Measurements from ENCODE around the gene COLEC12. TPM values are rescaled to one million over a fixed set of nuclear protein-coding genes. Genes with fewer than 3 reads are reported as not detected.
A peak's percentile ranks its signal among the peaks of the same experiment; 100 is the strongest.

The COLEC12 gene
- total RNA-seq, 1 donor from 2014 or later: 11.6 TPM

- Histone ChIP-seq H3K27me3 (ENCODE audit: insufficient read depth, low read length) (peaks cover 18% of the 10 kb centered on the region), H3K27ac (ENCODE audit: low read depth, low read length) (no peak overlapping the region), H3K36me3 (ENCODE audit: insufficient read depth, low read length) (no peaks in the 10 kb centered on the region), H3K4me2 (ENCODE audit: low read length) (no peak overlapping the region), H3K9me3 (ENCODE audit: insufficient read depth, low read depth, low read length) (no peaks in the 10 kb centered on the region), H3K79me2 (ENCODE audit: insufficient read depth, low read length) (no peaks in the 10 kb centered on the region), H3K4me1 (ENCODE audit: insufficient read depth, low read length) (peaks cover under 1% of the 10 kb centered on the region), H3K9ac (ENCODE audit: low read length) (no peak overlapping the region), H2AFZ (ENCODE audit: low read depth, low read length) (no peak overlapping the region), H3K4me3 (ENCODE audit: insufficient read depth, low read depth, low read length) (no peak overlapping the region), H4K20me1 (ENCODE audit: insufficient read depth, low read length) (peaks cover 4% of the 10 kb centered on the region)
- Mint-ChIP-seq H3K4me1 (ENCODE audit: low read depth, unreplicated experiment) (peaks cover 11% of the 10 kb centered on the region), H3K36me3 (ENCODE audit: low read depth, unreplicated experiment) (peaks cover 2% of the 10 kb centered on the region), H3K9me3 (ENCODE audit: unreplicated experiment) (peaks cover 6% of the 10 kb centered on the region), H3K4me3 (ENCODE audit: unreplicated experiment) (no peak overlapping the region), H3K27me3 (ENCODE audit: low read depth, unreplicated experiment) (peaks cover 19% of the 10 kb centered on the region), H3K27ac (ENCODE audit: unreplicated experiment) (no peak overlapping the region)
- DNase-seq (ENCODE audit: low read depth): no peak
- TF ChIP-seq CTCF (IDR thresholded peaks at IDR 0.05; ENCODE audit: insufficient read depth, low read depth, low read length) (no peak), EZH2 (IDR thresholded peaks at IDR 0.05; ENCODE audit: insufficient read depth, low read length) (no peak)
- no peak for FAIRE-seq
Observed at GRCh38 chr18:506264-506663, 5.8 kb upstream of the COLEC12 start.

GRCh38 chr18:505483-506122 lies 5.1 kb upstream of the COLEC12 start:
- Mint-ChIP-seq H3K9me3 (ENCODE audit: unreplicated experiment) (peaks cover 6% of the 10 kb centered on the region), H3K4me1 (ENCODE audit: low read depth, unreplicated experiment) (peaks cover 11% of the 10 kb centered on the region), H3K36me3 (ENCODE audit: low read depth, unreplicated experiment) (peaks cover 2% of the 10 kb centered on the region), H3K27me3 (ENCODE audit: low read depth, unreplicated experiment) (peaks cover 22% of the 10 kb centered on the region), H3K27ac (ENCODE audit: unreplicated experiment) (no peak overlapping the region), H3K4me3 (ENCODE audit: unreplicated experiment) (no peak overlapping the region)
- H3K36me3 ChIP-seq (ENCODE audit: insufficient read depth, low read length): no peaks in the 10 kb centered on the region
- H3K27ac ChIP-seq (ENCODE audit: low read depth, low read length): no peak overlapping the region
- H3K4me2 ChIP-seq (ENCODE audit: low read length): no peak overlapping the region
- H3K27me3 ChIP-seq (ENCODE audit: insufficient read depth, low read length): peaks cover 23% of the 10 kb centered on the region
- no peaks in the 10 kb centered on the region for H3K9me3 ChIP-seq (ENCODE audit: insufficient read depth, low read depth, low read length)
- TF ChIP-seq CTCF (IDR thresholded peaks at IDR 0.05; ENCODE audit: insufficient read depth, low read depth, low read length): no peak
- peak; percentile 43 for FAIRE-seq
- H3K4me1 ChIP-seq (ENCODE audit: insufficient read depth, low read length): peaks cover 6% of the 10 kb centered on the region
- no peaks in the 10 kb centered on the region for H3K79me2 ChIP-seq (ENCODE audit: insufficient read depth, low read length)
- H2AFZ ChIP-seq (ENCODE audit: low read depth, low read length): no peak overlapping the region
- DNase-seq (ENCODE audit: low read depth): no peak
- no peak overlapping the region for H3K4me3 ChIP-seq (ENCODE audit: insufficient read depth, low read depth, low read length)
- H3K9ac ChIP-seq (ENCODE audit: low read length): no peak overlapping the region
- peaks cover 4% of the 10 kb centered on the region for H4K20me1 ChIP-seq (ENCODE audit: insufficient read depth, low read length)

- H4K20me1 ChIP-seq (ENCODE audit: insufficient read depth, low read length): peaks cover 4% of the 10 kb centered on the region
- Mint-ChIP-seq H3K9me3 (ENCODE audit: unreplicated experiment) (peaks cover 6% of the 10 kb centered on the region), H3K4me1 (ENCODE audit: low read depth, unreplicated experiment) (peaks cover 15% of the 10 kb centered on the region), H3K27ac (ENCODE audit: unreplicated experiment) (no peak overlapping the region), H3K4me3 (ENCODE audit: unreplicated experiment) (peak overlapping the region; percentile 81), H3K27me3 (ENCODE audit: low read depth, unreplicated experiment) (peaks cover 26% of the 10 kb centered on the region), H3K36me3 (ENCODE audit: low read depth, unreplicated experiment) (peaks cover 2% of the 10 kb centered on the region)
- no peaks in the 10 kb centered on the region for H3K9me3 ChIP-seq (ENCODE audit: insufficient read depth, low read depth, low read length)
- peaks cover 25% of the 10 kb centered on the region for H3K27me3 ChIP-seq (ENCODE audit: insufficient read depth, low read length)
- H3K4me2 ChIP-seq (ENCODE audit: low read length): peak overlapping the region; percentile 92
- no peaks in the 10 kb centered on the region for H3K79me2 ChIP-seq (ENCODE audit: insufficient read depth, low read length)
- peak overlapping the region; percentile 41 for H2AFZ ChIP-seq (ENCODE audit: low read depth, low read length)
- FAIRE-seq (no peak), DNase-seq (ENCODE audit: low read depth) (no peak)
- peak overlapping the region; percentile 80 for H3K9ac ChIP-seq (ENCODE audit: low read length)
- TF ChIP-seq EZH2 (IDR thresholded peaks at IDR 0.05; ENCODE audit: insufficient read depth, low read length): no peak
- TF ChIP-seq CTCF (IDR thresholded peaks at IDR 0.05; ENCODE audit: insufficient read depth, low read depth, low read length): no peak
- no peak overlapping the region for H3K27ac ChIP-seq (ENCODE audit: low read depth, low read length)
- H3K4me1 ChIP-seq (ENCODE audit: insufficient read depth, low read length): peaks cover 21% of the 10 kb centered on the region
- no peaks in the 10 kb centered on the region for H3K36me3 ChIP-seq (ENCODE audit: insufficient read depth, low read length)
- peak overlapping the region; percentile 68 for H3K4me3 ChIP-seq (ENCODE audit: insufficient read depth, low read depth, low read length)
Observed at GRCh38 chr18:501406-501714, 859 bp upstream of the COLEC12 start.
